Midbrain (tissue), 1 donor: ENCODE measurements around the gene LIN7C.
"Not testable (repeated sequence)": the region's sequence is repeated elsewhere in the genome, so short reads cannot be mapped to it uniquely, and the experiment has no call there.

Experiments
- DNase-seq: peaks from one replicate; lab custom pipeline; 2025; lab: John Stamatoyannopoulos, UW

Gene LIN7C

GRCh38 chr11:27506200-27507182 is at the start of gene LIN7C:
LIN7C (minus strand) TSS chr11:27506769; CDS start chr11:27506752, 17 bp downstream.
- DNase-seq: peak; percentile 97

- DNase-seq: no peak
Observed at GRCh38 chr11:27555264-27555663, 48.7 kb upstream of the LIN7C start.

GRCh38 chr11:27553186-27553585 is 46.6 kb upstream of the LIN7C start:
- DNase-seq: no peak

GRCh38 chr11:27552341-27552740 is 45.8 kb upstream of the LIN7C start:
- no peak for DNase-seq

- DNase-seq: no peak
Observed at GRCh38 chr11:27551127-27551526, 44.6 kb upstream of the LIN7C start.

GRCh38 chr11:27545946-27546345 is 39.4 kb upstream of the LIN7C start:
- DNase-seq: no peak

GRCh38 chr11:27545035-27545434 is 38.5 kb upstream of the LIN7C start:
- no peak for DNase-seq

- no peak for DNase-seq
Observed at GRCh38 chr11:27541790-27542189, 35.2 kb upstream of the LIN7C start.

GRCh38 chr11:27540051-27540450 is 33.5 kb upstream of the LIN7C start:
- DNase-seq: no peak

GRCh38 chr11:27535103-27535502 is 28.5 kb upstream of the LIN7C start:
- DNase-seq: no peak

- no peak for DNase-seq
Observed at GRCh38 chr11:27532652-27533325, 26.2 kb upstream of the LIN7C start.

GRCh38 chr11:27528712-27529111 is 22.1 kb upstream of the LIN7C start:
- no peak for DNase-seq

- DNase-seq: no peak
Observed at GRCh38 chr11:27526535-27526934, 20.0 kb upstream of the LIN7C start.

- no peak for DNase-seq
Observed at GRCh38 chr11:27525824-27526516, 19.4 kb upstream of the LIN7C start.

GRCh38 chr11:27524155-27524554 is 17.6 kb upstream of the LIN7C start:
- no peak for DNase-seq

GRCh38 chr11:27520226-27520625 is 13.7 kb upstream of the LIN7C start:
- DNase-seq: no peak

- DNase-seq: no peak
Observed at GRCh38 chr11:27518518-27518917, 11.9 kb upstream of the LIN7C start.

GRCh38 chr11:27517490-27517889 is 10.9 kb upstream of the LIN7C start:
- DNase-seq: not testable (repeated sequence)

GRCh38 chr11:27514558-27514957 is 8.0 kb upstream of the LIN7C start:
- no peak for DNase-seq

GRCh38 chr11:27514076-27514475 is 7.5 kb upstream of the LIN7C start:
- DNase-seq: no peak

- DNase-seq: no peak
Observed at GRCh38 chr11:27513389-27513788, 6.8 kb upstream of the LIN7C start.

GRCh38 chr11:27512238-27512637 is 5.7 kb upstream of the LIN7C start:
- DNase-seq: no peak
